ENCODE data around the gene PIP4K2B. TPM values are rescaled to one million over a fixed set of nuclear protein-coding genes. Genes with fewer than 3 reads are reported as not detected.

Gene PIP4K2B
- total and polyA plus RNA-seq, 9 of the 15 experiments (the other 6 are each of a cell fraction or from before 2014, with no cell fraction given): 3.7 to 29.9 (median 23.0) TPM

GRCh38 chr17:38798614-38799500, 499 bp downstream of the PIP4K2B start (continued):
- TF ChIP-seq PREB (CRISPR knock-in tag; IDR thresholded peaks at IDR 0.05) (no peak), GTF3C2 (IDR thresholded peaks at IDR 0.05; ENCODE audit: borderline replicate concordance, extremely low read depth, insufficient read length) (no peak), CBFA2T2 (conservative IDR thresholded peaks at IDR 0.05) (no peak), HDAC1 (IDR thresholded peaks at IDR 0.05) (peak in 1 of 2 experiments; percentile 79; a peak in 1 of 4 replicates), CREB5 (CRISPR knock-in tag; IDR thresholded peaks at IDR 0.05) (no peak), PCBP1 (IDR thresholded peaks at IDR 0.05; ENCODE audit: low read depth, low read length, poor library complexity, severe bottlenecking) (peak; percentile 88), FOSL1 (tag; conservative IDR thresholded peaks at IDR 0.05) (no peak), HMGN3 (IDR thresholded peaks at IDR 0.05; ENCODE audit: borderline replicate concordance, extremely low read depth, insufficient read length, low read depth, low read length) (peak; percentile 4), MYBL2 (IDR thresholded peaks at IDR 0.05; ENCODE audit: low read depth) (no peak), MYBL2 (CRISPR knock-in tag; IDR thresholded peaks at IDR 0.05; ENCODE audit: borderline replicate concordance) (no peak), LCOR (CRISPR knock-in tag; IDR thresholded peaks at IDR 0.05) (no peak), POLR2AphosphoS2 (IDR thresholded peaks at IDR 0.05; ENCODE audit: low read length) (no peak), HMGXB4 (CRISPR knock-in tag; IDR thresholded peaks at IDR 0.05) (no peak), NR2C1 (IDR thresholded peaks at IDR 0.05) (no peak), NR2C1 (tag; IDR thresholded peaks at IDR 0.05) (no peak), RFX5 (IDR thresholded peaks at IDR 0.05; ENCODE audit: low read depth, low read length) (no peak), TEAD2 (tag; IDR thresholded peaks at IDR 0.05) (no peak), CREM (IDR thresholded peaks at IDR 0.05; ENCODE audit: low read depth) (peak; percentile 20; the same call in 1 of the 2 replicates)
